ENCODE measurements around the gene MARVELD1.

Gene MARVELD1

DNA sequence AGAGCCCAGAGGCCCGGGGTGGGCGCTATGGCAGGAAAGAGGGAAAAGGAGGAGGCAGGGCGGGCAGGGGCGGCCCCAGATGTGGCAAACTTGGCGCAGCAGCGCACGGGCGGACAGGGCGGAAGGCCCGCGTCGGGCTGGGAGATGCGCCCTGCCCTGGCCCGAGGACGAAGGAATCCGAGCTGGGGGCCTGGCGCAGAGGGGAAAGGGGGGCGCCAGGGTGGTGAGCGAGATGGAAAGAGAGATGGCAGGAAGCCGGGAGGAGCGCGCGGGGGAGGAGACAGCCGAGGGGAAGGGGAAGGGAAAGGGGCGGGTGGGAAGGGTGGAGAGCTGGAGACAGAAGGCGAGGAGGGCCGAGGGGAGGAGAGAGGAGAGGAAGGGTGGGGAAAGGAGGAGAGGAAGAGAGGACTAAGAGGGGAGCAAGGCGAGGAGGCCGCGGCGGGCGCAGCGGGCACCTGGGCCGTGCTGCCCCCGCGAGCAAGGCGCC lies at the start of gene MARVELD1:
Gene MARVELD1, plus strand, starts transcription at position 392 of the 487 bp plus-strand sequence. CDS start 147 bp downstream, outside the sequence.
- TF ChIP-seq, protein P1, sequence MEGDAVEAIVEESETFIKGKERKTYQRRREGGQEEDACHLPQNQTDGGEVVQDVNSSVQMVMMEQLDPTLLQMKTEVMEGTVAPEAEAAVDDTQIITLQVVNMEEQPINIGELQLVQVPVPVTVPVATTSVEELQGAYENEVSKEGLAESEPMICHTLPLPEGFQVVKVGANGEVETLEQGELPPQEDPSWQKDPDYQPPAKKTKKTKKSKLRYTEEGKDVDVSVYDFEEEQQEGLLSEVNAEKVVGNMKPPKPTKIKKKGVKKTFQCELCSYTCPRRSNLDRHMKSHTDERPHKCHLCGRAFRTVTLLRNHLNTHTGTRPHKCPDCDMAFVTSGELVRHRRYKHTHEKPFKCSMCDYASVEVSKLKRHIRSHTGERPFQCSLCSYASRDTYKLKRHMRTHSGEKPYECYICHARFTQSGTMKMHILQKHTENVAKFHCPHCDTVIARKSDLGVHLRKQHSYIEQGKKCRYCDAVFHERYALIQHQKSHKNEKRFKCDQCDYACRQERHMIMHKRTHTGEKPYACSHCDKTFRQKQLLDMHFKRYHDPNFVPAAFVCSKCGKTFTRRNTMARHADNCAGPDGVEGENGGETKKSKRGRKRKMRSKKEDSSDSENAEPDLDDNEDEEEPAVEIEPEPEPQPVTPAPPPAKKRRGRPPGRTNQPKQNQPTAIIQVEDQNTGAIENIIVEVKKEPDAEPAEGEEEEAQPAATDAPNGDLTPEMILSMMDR (conservative IDR thresholded peaks at IDR 0.05; ENCODE audit: low read depth, low read length) = no peak
- no peak for DNase-seq (ENCODE audit: low read depth)
- peak within 1 kb of the TSS; percentile 64 for H3K4me3 ChIP-seq (ENCODE audit: low read length)

DNA sequence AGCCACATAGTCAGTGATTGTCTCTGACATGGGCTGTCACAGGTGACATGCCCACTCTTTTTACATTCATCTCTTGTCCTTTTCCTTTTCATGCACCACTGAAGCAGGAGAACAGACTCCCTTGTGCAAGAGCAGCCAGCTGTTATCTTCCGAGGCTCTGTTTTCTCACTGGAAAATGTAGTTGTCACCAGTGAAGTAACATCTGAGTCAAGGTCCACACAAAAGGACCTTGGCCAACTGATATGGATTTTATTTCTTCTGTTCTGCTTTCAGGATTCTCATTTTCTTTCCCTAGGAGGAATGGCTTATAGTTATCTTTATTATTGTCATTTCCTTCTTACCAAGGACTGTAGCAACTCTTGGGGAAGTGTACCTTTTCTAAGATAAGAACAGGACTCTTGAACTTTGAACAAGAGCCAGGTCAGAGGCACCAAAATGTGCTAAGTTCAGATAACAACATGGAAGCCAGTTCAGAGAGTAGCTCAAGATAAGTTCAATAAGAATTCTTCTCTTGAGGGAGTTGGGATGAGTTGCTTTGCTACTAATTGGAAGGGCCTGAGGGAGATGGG lies 49.2 kb upstream of the MARVELD1 start:
- TF ChIP-seq, protein P1 (conservative IDR thresholded peaks at IDR 0.05; ENCODE audit: low read depth, low read length) = no peak
- no peak for DNase-seq (ENCODE audit: low read depth)
- H3K4me3 ChIP-seq (ENCODE audit: low read length) = no peak overlapping the region

DNA sequence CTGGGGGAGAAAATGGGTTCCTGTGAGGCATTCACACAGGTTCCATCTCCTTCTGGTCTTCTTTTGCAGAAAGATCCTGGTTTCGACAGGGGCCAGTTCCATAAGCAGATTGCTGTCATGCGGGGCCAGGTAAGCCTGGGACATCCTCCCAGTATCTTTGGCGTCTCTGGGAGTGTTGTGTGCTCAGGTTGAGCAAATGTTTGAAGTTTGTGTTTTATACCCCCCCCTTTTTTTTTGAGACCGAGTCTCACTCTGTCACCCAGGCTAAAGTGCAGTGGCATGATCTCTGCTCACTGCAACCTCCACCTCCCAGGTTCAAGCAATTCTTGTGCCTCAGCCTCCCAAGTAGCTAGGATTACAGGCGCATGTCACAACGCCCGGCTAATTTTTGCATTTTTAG lies 46.5 kb upstream of the MARVELD1 start:
- no peak overlapping the region for H3K4me3 ChIP-seq (ENCODE audit: low read length)
- TF ChIP-seq, protein P1 (conservative IDR thresholded peaks at IDR 0.05; ENCODE audit: low read depth, low read length) = no peak
- DNase-seq (ENCODE audit: low read depth) = no peak

DNA sequence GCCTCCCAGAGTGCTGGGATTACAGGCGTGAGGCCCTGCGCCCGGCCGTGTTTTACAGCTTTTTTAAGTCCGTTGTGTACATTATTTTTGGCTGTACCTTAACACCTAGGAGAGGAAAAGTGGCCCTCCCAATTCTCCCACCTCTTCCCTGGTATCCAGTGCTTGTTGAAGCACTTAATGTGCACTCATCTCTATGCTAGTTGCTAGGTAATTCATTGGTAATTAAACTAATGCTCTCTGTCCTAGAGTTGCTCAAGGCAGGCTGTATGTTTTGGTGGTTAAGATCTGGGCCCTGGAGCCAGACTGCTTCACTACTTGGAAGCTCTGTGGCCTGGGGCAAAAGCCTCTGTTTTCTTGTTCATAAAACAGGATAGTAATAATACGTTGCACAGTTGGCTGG lies 46.1 kb upstream of the MARVELD1 start:
- no peak overlapping the region for H3K4me3 ChIP-seq (ENCODE audit: low read length)
- DNase-seq (ENCODE audit: low read depth) = no peak
- TF ChIP-seq, protein P1 (conservative IDR thresholded peaks at IDR 0.05; ENCODE audit: low read depth, low read length) = no peak

DNA sequence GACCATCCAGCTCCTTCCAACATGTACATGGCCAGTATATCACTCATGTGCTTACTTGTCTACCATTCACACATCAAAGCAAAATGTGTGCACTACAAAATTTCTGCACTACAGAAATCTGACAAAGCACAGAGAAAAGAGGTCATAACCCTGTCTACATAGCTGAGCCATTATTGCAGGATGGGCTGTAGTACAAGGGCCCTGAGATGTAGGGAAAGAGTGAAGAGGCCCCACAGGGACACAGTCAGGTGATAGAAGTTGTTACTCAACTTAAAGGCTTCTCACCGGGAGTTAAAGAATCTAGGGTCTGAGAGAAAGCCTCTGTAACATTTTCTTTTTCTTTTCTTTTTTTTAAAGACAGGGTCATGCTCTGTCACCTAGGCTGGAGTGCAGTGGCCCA lies 44.0 kb upstream of the MARVELD1 start:
- H3K4me3 ChIP-seq (ENCODE audit: low read length) = no peak overlapping the region
- no peak for DNase-seq (ENCODE audit: low read depth)
- TF ChIP-seq, protein P1 (conservative IDR thresholded peaks at IDR 0.05; ENCODE audit: low read depth, low read length) = no peak

DNA sequence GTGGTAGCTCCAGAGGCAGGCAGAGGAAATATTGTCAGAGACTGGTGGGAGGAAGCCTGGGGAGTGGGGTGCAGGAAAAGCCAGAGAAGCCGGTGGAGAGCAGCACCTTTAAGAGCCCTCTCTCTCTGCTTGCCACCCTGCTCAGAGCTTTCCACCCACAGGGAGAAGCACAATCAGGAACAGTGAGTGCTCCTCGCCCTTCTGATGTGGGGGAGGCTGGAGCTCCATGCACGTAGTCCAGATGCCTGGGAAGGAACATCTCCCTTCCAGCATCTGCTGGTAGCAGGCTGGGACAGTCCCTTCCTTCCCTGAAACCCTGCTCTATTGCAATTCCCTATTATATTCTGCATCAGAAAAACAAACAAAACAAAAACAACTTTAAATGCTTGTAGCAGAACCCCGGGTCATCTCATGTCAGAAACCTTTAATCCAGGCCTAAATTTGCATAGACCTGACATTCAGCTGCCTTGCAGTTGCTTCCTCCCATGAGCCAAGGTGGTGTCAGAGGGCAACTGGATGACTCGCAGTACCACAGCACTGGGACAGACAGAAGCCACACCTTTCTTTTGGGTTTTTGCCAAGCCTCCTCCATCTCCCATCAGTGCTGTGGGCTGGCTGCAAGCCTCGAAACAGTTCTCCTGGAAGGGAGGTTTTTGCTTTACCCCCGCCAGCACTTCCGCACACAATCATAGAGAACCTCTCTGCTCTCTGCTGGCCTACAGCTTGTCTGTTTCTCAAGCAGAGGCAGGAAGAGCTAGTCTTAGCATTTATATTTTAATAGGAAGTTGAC lies 39.6 kb upstream of the MARVELD1 start:
- no peak overlapping the region for H3K4me3 ChIP-seq (ENCODE audit: low read length)
- DNase-seq (ENCODE audit: low read depth) = no peak
- TF ChIP-seq, protein P1 (conservative IDR thresholded peaks at IDR 0.05; ENCODE audit: low read depth, low read length) = no peak

DNA sequence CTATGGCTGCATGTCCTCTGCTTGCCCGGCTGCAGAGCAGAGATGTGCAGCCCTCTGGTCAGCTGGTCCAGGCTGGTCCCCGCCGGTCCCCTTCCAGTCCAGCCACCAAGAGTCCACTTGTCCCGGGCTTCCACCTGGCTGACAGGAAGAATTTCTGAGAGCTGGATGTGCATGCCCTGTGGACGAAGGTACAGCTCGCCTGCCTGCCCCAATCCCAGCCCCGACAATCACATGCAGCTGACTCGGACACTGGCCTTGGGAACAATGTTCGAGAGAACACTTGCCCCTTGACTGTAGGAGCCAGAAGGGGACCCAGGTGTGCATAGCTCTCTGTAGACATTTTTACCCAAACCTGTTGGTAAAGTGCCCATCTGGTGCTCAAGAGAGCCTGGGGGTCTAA lies 38.3 kb upstream of the MARVELD1 start:
- no peak overlapping the region for H3K4me3 ChIP-seq (ENCODE audit: low read length)
- TF ChIP-seq, protein P1 (conservative IDR thresholded peaks at IDR 0.05; ENCODE audit: low read depth, low read length) = no peak
- no peak for DNase-seq (ENCODE audit: low read depth)

Data from retinal pigment epithelial cell (primary cell).